Esophagus squamous epithelium (tissue), 5 donors: ENCODE measurements around the gene A2ML1. TPM values are rescaled to one million over a fixed set of nuclear protein-coding genes. Genes with fewer than 3 reads are reported as not detected.

ENCODE experiments used
- DNase-seq: peaks from one replicate; lab custom pipeline; 2025; lab: John Stamatoyannopoulos, UW
- H3K27ac ChIP-seq, 4 donors: fragments of 200-600 bp; sonication (generic); one replicate each; pipeline ENCODE4 v1.5.1; 2016 to 2019; ENCODE audit warnings: mild to moderate bottlenecking in 1 of 4
- H3K27me3 ChIP-seq, 4 donors: fragments of 200-600 bp; sonication (generic); 1 replicate in 3 of 4; 2 replicates in 1 of 4; pipeline versions ENCODE4 v1.5.1 to v1.6.0; 2017 to 2021; ENCODE audit warnings: antibody characterized with exemption in 1 of 4
- H3K36me3 ChIP-seq, 3 donors: fragments of 200-600 bp; sonication (generic); one replicate each; pipeline ENCODE4 v1.5.1; 2016 to 2019
- H3K4me1 ChIP-seq, 3 donors: fragments of 200-600 bp; sonication (generic); one replicate each; pipeline ENCODE4 v1.5.1; 2017 to 2019
- H3K4me3 ChIP-seq, 4 donors: fragments of 200-600 bp; sonication (generic); 1 replicate in 3 of 4; 2 replicates in 1 of 4; pipeline ENCODE4 v1.5.1; 2016 to 2019; ENCODE audit warnings: mild to moderate bottlenecking in 2 of 4, moderate library complexity in 1 of 4
- H3K9me3 ChIP-seq, 3 donors: fragments of 200-600 bp; sonication (generic); one replicate each; pipeline ENCODE4 v1.5.1; 2016 to 2019
- CTCF ChIP-seq, 6 experiments: fragments of 450-650 bp in 4 of 6; fragments of 200-600 bp in 2 of 6; sonication (generic) in 2 of 6; IDR thresholded peaks; one replicate each; pipeline ENCODE4 v1.5.1; 2016 to 2019; ENCODE audit warnings: antibody characterized with exemption in 6 of 6, mild to moderate bottlenecking in 4 of 6, moderate library complexity in 4 of 6
- POLR2A ChIP-seq, 4 donors: fragments of 450-650 bp; IDR thresholded peaks; one replicate each; pipeline ENCODE4 v1.6.1; 2017; ENCODE audit warnings: antibody characterized with exemption in 4 of 4, mild to moderate bottlenecking in 4 of 4, moderate library complexity in 3 of 4
- WGBS, 2 donors: methylation state at CpG; one replicate each; pipeline ENCODE4 v1.1.5; 2018; 5-methylcytosine and 5-hydroxymethylcytosine counted together
- intact Hi-C: fragments of 100-400 bp; cut with DNase I; formaldehyde crosslinking; loops from one replicate; pipeline ENCODE4 v1.15.0; 2022
- total RNA-seq, 4 donors: library from RNA; depleted of rRNA; stranded (reverse); fragments of >200 nt; gene quantifications; one replicate each; pipeline ENCODE4 v1.1.0, GENCODE V29; 2016
- donor health status: DM: yes; HTN: yes; CAD: no.

Gene A2ML1
- total RNA-seq, 4 donors from 2014 or later: 419 to 1,497 (median 509) TPM

- Histone ChIP-seq H3K27me3 (no peaks in the 10 kb centered on the region), H3K4me1 (no peaks in the 10 kb centered on the region), H3K4me3 (no peak overlapping the region), H3K36me3 (no peaks in the 10 kb centered on the region), H3K27ac (no peak overlapping the region), H3K9me3 (no peaks in the 10 kb centered on the region)
- no peak for DNase-seq
- WGBS, 2 donors: 66 to 71% methylated on average over 3 of the region's 3 CpGs
- intact Hi-C loops: no loop called here
- TF ChIP-seq CTCF (IDR thresholded peaks at IDR 0.05) (no peak), POLR2A (IDR thresholded peaks at IDR 0.05) (no peak)
These were observed 81.2 kb downstream of the A2ML1 start for GRCh38 chr12:8903646-8904045.

DNA sequence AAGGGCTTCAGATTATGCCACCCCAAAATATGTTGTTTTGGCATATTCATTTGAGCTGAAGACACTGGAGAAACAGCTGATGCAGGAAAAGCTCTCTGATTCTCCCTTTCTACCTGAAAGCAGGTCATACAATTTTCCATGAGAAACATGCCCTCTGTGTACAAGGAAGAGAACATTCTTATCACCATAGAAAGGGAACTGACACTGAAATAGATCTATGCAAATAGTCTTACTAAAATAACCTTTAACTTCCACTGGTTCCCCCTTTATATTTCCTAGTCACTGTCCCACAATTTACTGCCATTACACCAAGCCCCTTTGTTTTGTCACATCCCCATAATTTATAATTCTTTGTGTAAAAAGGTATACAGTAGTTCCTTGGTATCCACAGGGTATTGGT, 82.2 kb downstream of the A2ML1 start:
- no peak overlapping the region for H3K4me3 ChIP-seq
- H3K9me3 ChIP-seq: no peaks in the 10 kb centered on the region
- no peaks in the 10 kb centered on the region for H3K4me1 ChIP-seq
- H3K27me3 ChIP-seq: no peaks in the 10 kb centered on the region
- no peaks in the 10 kb centered on the region for H3K36me3 ChIP-seq
- H3K27ac ChIP-seq: no peak overlapping the region
- TF ChIP-seq CTCF (IDR thresholded peaks at IDR 0.05) (no peak), POLR2A (IDR thresholded peaks at IDR 0.05) (no peak)
- intact Hi-C loops: no loop called here
- no peak for DNase-seq

GRCh38 chr12:8905546-8905945, 83.1 kb downstream of the A2ML1 start:
- Histone ChIP-seq H3K4me1 (no peaks in the 10 kb centered on the region), H3K27me3 (no peaks in the 10 kb centered on the region), H3K36me3 (no peaks in the 10 kb centered on the region), H3K27ac (no peak overlapping the region), H3K9me3 (no peaks in the 10 kb centered on the region), H3K4me3 (no peak overlapping the region)
- intact Hi-C loops: no loop called here
- TF ChIP-seq CTCF (IDR thresholded peaks at IDR 0.05) (no peak), POLR2A (IDR thresholded peaks at IDR 0.05) (no peak)
- WGBS, 2 donors: 81 to 89% methylated on average over 8 to 10 of the region's 10 CpGs
- no peak for DNase-seq

DNA sequence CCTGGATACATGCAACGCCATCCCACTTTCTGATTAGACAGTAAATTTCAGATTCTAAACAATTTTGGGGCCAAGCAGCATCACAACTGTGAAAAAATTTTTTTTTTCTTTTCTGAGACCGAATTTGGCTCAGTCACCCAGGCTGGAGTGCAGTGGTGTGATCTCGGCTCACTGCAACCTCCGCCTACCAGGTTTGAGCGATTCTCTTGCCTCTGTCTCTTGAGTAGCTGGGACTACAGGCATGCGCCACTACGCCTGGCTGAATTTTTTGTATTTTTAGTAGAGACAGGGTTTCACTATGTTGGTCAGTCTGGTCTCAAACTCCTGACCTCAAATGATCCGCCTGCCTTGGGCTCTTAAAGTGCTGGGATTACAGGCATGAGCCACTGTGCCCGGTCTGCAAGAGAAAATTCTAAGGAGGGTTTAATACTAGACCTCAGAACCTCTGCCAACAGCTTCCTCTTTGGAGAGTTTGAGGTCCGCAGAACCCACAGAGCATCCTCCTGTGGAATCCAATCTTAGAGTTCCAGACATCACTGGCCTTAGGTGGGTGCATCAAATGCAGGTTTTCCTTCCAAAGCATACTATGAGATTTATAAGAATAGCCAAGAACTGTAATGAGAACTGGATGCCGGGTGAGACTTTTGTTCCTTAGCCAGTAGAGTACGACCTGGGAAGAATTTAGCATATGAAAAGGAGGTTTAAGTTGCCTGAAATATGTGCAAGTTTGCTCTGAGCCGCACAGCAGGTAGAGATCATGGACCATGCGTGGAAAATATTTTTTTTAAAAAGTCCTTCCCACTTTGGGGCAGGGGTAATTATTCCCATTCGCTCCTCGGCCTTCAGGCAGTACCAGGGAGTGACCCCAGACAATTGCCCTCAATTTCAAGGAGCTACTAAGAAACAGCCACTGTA, 84.1 kb downstream of the A2ML1 start:
- Histone ChIP-seq H3K9me3 (no peaks in the 10 kb centered on the region), H3K27me3 (no peaks in the 10 kb centered on the region), H3K36me3 (no peaks in the 10 kb centered on the region), H3K4me3 (no peak overlapping the region), H3K4me1 (no peaks in the 10 kb centered on the region), H3K27ac (no peak overlapping the region)
- 86 to 90% methylated on average over 14 to 15 of the region's 16 CpGs for WGBS, 2 donors
- TF ChIP-seq CTCF (IDR thresholded peaks at IDR 0.05) (no peak), POLR2A (IDR thresholded peaks at IDR 0.05) (no peak)
- intact Hi-C loops: no loop called here
- no peak for DNase-seq

- Histone ChIP-seq H3K27ac (no peak overlapping the region), H3K9me3 (no peaks in the 10 kb centered on the region), H3K4me1 (peaks cover 0 to 3% (median 1%) of the 10 kb centered on the region in 3 donors), H3K36me3 (no peaks in the 10 kb centered on the region), H3K4me3 (no peak overlapping the region), H3K27me3 (no peaks in the 10 kb centered on the region)
- intact Hi-C loops: no loop called here
- no peak for DNase-seq
- WGBS, 2 donors: 79 to 89% methylated on average over 3 of the region's 3 CpGs
- TF ChIP-seq POLR2A (IDR thresholded peaks at IDR 0.05): no peak
- TF ChIP-seq CTCF (IDR thresholded peaks at IDR 0.05): no peak
These were observed 85.1 kb downstream of the A2ML1 start for GRCh38 chr12:8907513-8907912.
